H9 (cell line): ENCODE results near the gene HIC1. TPM values are rescaled to one million over a fixed set of nuclear protein-coding genes. Genes with fewer than 3 reads are reported as not detected.

Source experiments
- DNase-seq: peaks from one replicate; pipeline ENCODE4 v3.0.0-alpha.2; 2017
- H2AFZ ChIP-seq: one replicate; pipeline ENCODE4 v1.6.1; 2013; ENCODE audit warnings: mild to moderate bottlenecking, low read length, control low read depth, moderate library complexity
- H2AK5ac ChIP-seq: 2 replicates; pipeline ENCODE4 v1.6.1; 2013; ENCODE audit warnings: low read length, control low read depth, mixed read lengths; ENCODE audit not compliant: insufficient read length
- H2BK120ac ChIP-seq: one replicate; pipeline ENCODE4 v1.6.1; 2013; ENCODE audit warnings: low read depth, mild to moderate bottlenecking, low read length, control low read depth, inconsistent platforms; ENCODE audit not compliant: poor library complexity, severe bottlenecking
- H2BK12ac ChIP-seq: 2 replicates; pipeline ENCODE4 v1.6.1; 2013; ENCODE audit warnings: low read length, control low read depth, mixed read lengths, low read depth; ENCODE audit not compliant: insufficient read length
- H2BK15ac ChIP-seq: 2 replicates; pipeline ENCODE4 v1.6.1; 2013; ENCODE audit warnings: low read depth, low read length, control low read depth
- H2BK20ac ChIP-seq: one replicate; pipeline ENCODE4 v1.6.1; 2013; ENCODE audit warnings: low read depth, mild to moderate bottlenecking, low read length, control low read depth, inconsistent platforms; ENCODE audit not compliant: poor library complexity, severe bottlenecking
- H2BK5ac ChIP-seq: 2 replicates; pipeline ENCODE4 v1.6.1; 2013; ENCODE audit warnings: low read length, control low read depth, mixed read lengths; ENCODE audit not compliant: insufficient read length
- H3K14ac ChIP-seq: 2 replicates; pipeline ENCODE4 v1.6.1; 2013; ENCODE audit warnings: low read length, control low read depth; ENCODE audit not compliant: insufficient read depth
- H3K18ac ChIP-seq: 2 replicates; pipeline ENCODE4 v1.6.1; 2013; ENCODE audit warnings: low read depth, mild to moderate bottlenecking, mixed read lengths, low read length, control low read depth; ENCODE audit not compliant: insufficient read length
- H3K23ac ChIP-seq: 2 replicates; pipeline ENCODE4 v1.6.1; 2013; ENCODE audit warnings: low read length, control low read depth, mixed read lengths, low read depth; ENCODE audit not compliant: insufficient read length
- H3K23me2 ChIP-seq: 2 replicates; pipeline ENCODE4 v1.6.1; 2013; ENCODE audit warnings: low read depth, mild to moderate bottlenecking, mixed read lengths, low read length, control low read depth; ENCODE audit not compliant: insufficient read length, poor library complexity, severe bottlenecking
- H3K27ac ChIP-seq: 2 replicates; pipeline ENCODE4 v1.5.1; 2013; ENCODE audit warnings: low read length, control low read depth, mixed read lengths, low read depth; ENCODE audit not compliant: insufficient read length
- H3K27me3 ChIP-seq: 2 replicates; pipeline ENCODE4 v1.6.1; 2013; ENCODE audit warnings: low read length, control low read depth, inconsistent platforms; ENCODE audit not compliant: insufficient read depth
- H3K4ac ChIP-seq: 2 replicates; pipeline ENCODE4 v1.6.1; 2013; ENCODE audit warnings: low read depth, mild to moderate bottlenecking, control low read depth, inconsistent platforms, low read length, moderate library complexity
- H3K4me1 ChIP-seq: 2 replicates; pipeline ENCODE4 v1.6.1; 2013; ENCODE audit warnings: low read length, control low read depth, inconsistent platforms; ENCODE audit not compliant: insufficient read depth
- H3K4me2 ChIP-seq: 2 replicates; pipeline ENCODE4 v1.6.1; 2013; ENCODE audit warnings: low read length, control low read depth, mixed read lengths; ENCODE audit not compliant: insufficient read length, insufficient read depth
- H3K56ac ChIP-seq: 2 replicates; pipeline ENCODE4 v1.6.1; 2013; ENCODE audit warnings: low read depth, mild to moderate bottlenecking, mixed read lengths, low read length, control low read depth; ENCODE audit not compliant: insufficient read length
- H3K79me1 ChIP-seq: 2 replicates; pipeline ENCODE4 v1.6.1; 2013; ENCODE audit warnings: low read depth, mild to moderate bottlenecking, moderate library complexity, low read length, control low read depth, inconsistent platforms; ENCODE audit not compliant: insufficient read depth, poor library complexity, severe bottlenecking
- H3K79me2 ChIP-seq: 2 replicates; pipeline ENCODE4 v1.6.1; 2013; ENCODE audit warnings: low read length, control low read depth, inconsistent platforms; ENCODE audit not compliant: insufficient read depth
- H3K9ac ChIP-seq: 2 replicates; pipeline ENCODE4 v1.6.1; 2013; ENCODE audit warnings: low read length, control low read depth, mixed read lengths; ENCODE audit not compliant: insufficient read length; ENCODE audit errors: extremely low read depth
- H3K9me3 ChIP-seq: one replicate; pipeline ENCODE4 v1.6.1; 2013; ENCODE audit warnings: low read depth, low read length, inconsistent platforms; ENCODE audit not compliant: control insufficient read depth
- H3T11ph ChIP-seq: one replicate; pipeline ENCODE4 v1.6.1; 2013; ENCODE audit warnings: mild to moderate bottlenecking, low read length, control low read depth, inconsistent platforms
- H4K20me1 ChIP-seq: one replicate; pipeline ENCODE4 v1.6.1; 2013; ENCODE audit not compliant: control insufficient read depth, insufficient read length, insufficient read depth
- H4K5ac ChIP-seq: 2 replicates; pipeline ENCODE4 v1.6.1; 2013; ENCODE audit warnings: low read depth, mild to moderate bottlenecking, mixed read lengths, low read length, control low read depth; ENCODE audit not compliant: insufficient read length
- H4K8ac ChIP-seq: replicated peaks from 2 replicates; pipeline ENCODE4 v1.6.1; 2013; ENCODE audit warnings: low read length, control low read depth, mixed read lengths, low read depth; ENCODE audit not compliant: insufficient read length
- H4K91ac ChIP-seq: 2 replicates; pipeline ENCODE4 v1.6.1; 2013; ENCODE audit warnings: low read depth, mild to moderate bottlenecking, moderate library complexity, mixed read lengths, low read length, control low read depth; ENCODE audit not compliant: insufficient read length
- H3K27ac Mint-ChIP-seq, 3 experiments: 2 replicates in 2 of 3; 3 replicates in 1 of 3; pipeline ENCODE4 v1.8.0; 2020 to 2021; ENCODE audit warnings: mixed read lengths in 3 of 3, mild to moderate bottlenecking in 1 of 3, moderate library complexity in 1 of 3
- H3K27me3 Mint-ChIP-seq: 2 replicates; pipeline ENCODE4 v1.8.0; 2021; ENCODE audit warnings: low read depth, mild to moderate bottlenecking, moderate library complexity, mixed read lengths
- H3K36me3 Mint-ChIP-seq, 3 experiments: 2 replicates in 2 of 3; 3 replicates in 1 of 3; pipeline ENCODE4 v1.8.0; 2020 to 2021; ENCODE audit warnings: low read depth in 3 of 3, mixed read lengths in 3 of 3; ENCODE audit not compliant: insufficient read depth in 1 of 3
- H3K4me1 Mint-ChIP-seq, 2 experiments: 2 replicates each; pipeline ENCODE4 v1.8.0; 2020; ENCODE audit warnings: mixed read lengths in 2 of 2
- H3K4me3 Mint-ChIP-seq, 2 experiments: 2 replicates in 1 of 2; 3 replicates in 1 of 2; pipeline ENCODE4 v1.8.0; 2020 to 2021; ENCODE audit warnings: mild to moderate bottlenecking in 2 of 2, mixed read lengths in 2 of 2, moderate library complexity in 1 of 2
- H3K9me3 Mint-ChIP-seq, 2 experiments: 2 replicates in 1 of 2; 3 replicates in 1 of 2; pipeline ENCODE4 v1.8.0; 2020; ENCODE audit warnings: mild to moderate bottlenecking in 2 of 2, mixed read lengths in 2 of 2, moderate library complexity in 1 of 2
- WGBS: extraction: QIAGEN DNeasy Blood & Tissue Kit; methylation state at CpG from one replicate; pipeline ENCODE4 v1.1.7; 2013; ENCODE audit warnings: missing lambda C conversion rate, low lambda C conversion rate, mixed read lengths; ENCODE audit not compliant: insufficient read length; ENCODE audit errors: extremely low coverage; 5-methylcytosine and 5-hydroxymethylcytosine counted together
- total RNA-seq: library from RNA; stranded (reverse); gene quantifications from 2 replicates; pipeline ENCODE4 v1.2.1, GENCODE V29; 2021
- TF ChIP-seq, protein P1 (sequence below): fragments of 200-600 bp; sonication (generic); conservative IDR thresholded peaks from 3 replicates; pipeline ENCODE4 v1.8.0; 2021; ENCODE audit warnings: antibody characterized with exemption, mild to moderate bottlenecking

Gene HIC1
- total RNA-seq, 1 experiment from 2014 or later = 1.8 TPM

DNA sequence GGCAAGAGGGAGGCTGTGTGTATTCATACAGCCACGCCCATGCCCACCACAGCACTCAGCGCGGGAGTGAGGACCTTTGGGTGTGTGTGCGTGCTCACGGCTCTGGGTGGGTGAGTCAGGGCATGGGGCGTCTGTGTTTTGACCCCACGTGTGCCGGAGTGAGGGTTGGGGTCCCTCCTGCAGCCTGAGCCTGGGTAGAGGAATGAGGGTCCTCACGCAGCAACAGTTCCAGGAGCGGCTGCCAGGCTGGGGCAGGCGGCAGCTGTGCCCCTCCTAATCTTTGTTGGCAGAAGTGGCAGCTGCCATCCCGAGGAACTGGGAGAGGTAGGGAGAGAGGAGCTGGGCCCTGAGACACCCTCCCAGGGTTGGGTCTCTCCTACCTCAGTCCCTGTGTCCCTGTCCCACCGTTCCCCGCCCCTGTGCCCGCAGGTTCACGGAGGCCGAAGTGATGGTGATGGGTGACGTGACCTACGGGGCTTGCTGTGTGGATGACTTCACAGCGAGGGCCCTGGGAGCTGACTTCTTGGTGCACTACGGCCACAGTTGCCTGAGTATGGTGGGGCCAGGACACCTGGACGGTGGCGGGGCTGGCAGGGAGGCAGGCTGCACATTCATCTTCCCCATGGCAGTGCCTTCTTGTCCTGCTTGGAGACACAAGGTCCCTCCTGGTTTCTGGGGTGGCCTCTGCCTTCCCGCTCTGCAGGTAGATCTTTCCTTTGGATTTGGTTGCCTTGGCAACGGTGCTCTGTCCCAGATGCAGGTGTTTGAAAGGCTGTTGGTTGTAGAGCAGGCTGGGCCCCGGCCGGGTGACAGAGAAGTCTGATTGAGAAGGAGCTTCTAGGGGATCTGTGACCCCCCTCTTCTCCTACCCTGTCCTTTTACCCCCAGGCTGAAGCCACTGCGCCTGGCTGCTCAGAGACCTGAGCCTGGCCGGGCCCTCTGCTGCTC is 19.1 kb upstream of the HIC1 start:
- TF ChIP-seq, protein P1, sequence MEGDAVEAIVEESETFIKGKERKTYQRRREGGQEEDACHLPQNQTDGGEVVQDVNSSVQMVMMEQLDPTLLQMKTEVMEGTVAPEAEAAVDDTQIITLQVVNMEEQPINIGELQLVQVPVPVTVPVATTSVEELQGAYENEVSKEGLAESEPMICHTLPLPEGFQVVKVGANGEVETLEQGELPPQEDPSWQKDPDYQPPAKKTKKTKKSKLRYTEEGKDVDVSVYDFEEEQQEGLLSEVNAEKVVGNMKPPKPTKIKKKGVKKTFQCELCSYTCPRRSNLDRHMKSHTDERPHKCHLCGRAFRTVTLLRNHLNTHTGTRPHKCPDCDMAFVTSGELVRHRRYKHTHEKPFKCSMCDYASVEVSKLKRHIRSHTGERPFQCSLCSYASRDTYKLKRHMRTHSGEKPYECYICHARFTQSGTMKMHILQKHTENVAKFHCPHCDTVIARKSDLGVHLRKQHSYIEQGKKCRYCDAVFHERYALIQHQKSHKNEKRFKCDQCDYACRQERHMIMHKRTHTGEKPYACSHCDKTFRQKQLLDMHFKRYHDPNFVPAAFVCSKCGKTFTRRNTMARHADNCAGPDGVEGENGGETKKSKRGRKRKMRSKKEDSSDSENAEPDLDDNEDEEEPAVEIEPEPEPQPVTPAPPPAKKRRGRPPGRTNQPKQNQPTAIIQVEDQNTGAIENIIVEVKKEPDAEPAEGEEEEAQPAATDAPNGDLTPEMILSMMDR = no peak
- Mint-ChIP-seq H3K27me3 (no peaks in the 10 kb centered on the region), H3K27ac (peak overlapping the region in 2 of 3 experiments; percentile 48 to 70; a peak in 1 of 7 replicates), H3K4me1 (peaks cover 4 to 26% of the 10 kb centered on the region in 2 experiments), H3K36me3 (peaks cover 0 to 13% (median 11%) of the 10 kb centered on the region in 3 experiments; a peak in 6 of 7 replicates), H3K4me3 (no peak overlapping the region), H3K9me3 (no peaks in the 10 kb centered on the region; a peak in 1 of 5 replicates)
- no peaks in the 10 kb centered on the region for H4K20me1 ChIP-seq
- no peak overlapping the region for H2BK15ac ChIP-seq
- H2AK5ac ChIP-seq = no peak overlapping the region
- no peaks in the 10 kb centered on the region for H3K27me3 ChIP-seq
- H3K4me1 ChIP-seq = no peaks in the 10 kb centered on the region
- no peak overlapping the region for H3K4ac ChIP-seq
- H3K79me1 ChIP-seq = no peaks in the 10 kb centered on the region
- no peak overlapping the region for H3K27ac ChIP-seq
- H3K4me2 ChIP-seq = no peak overlapping the region
- no peaks in the 10 kb centered on the region for H3K9me3 ChIP-seq
- H4K91ac ChIP-seq = no peak overlapping the region
- no peak overlapping the region for H3K18ac ChIP-seq
- H2BK20ac ChIP-seq = no peak overlapping the region
- H3K79me2 ChIP-seq = no peaks in the 10 kb centered on the region
- no peak overlapping the region for H2BK5ac ChIP-seq
- H3K56ac ChIP-seq = no peak overlapping the region
- H3K9ac ChIP-seq = no peak overlapping the region
- peak; percentile 31 for DNase-seq
- H2AFZ ChIP-seq = no peak overlapping the region
- H3T11ph ChIP-seq = no peak overlapping the region
- H3K23ac ChIP-seq = no peak overlapping the region
- no peaks in the 10 kb centered on the region for H3K23me2 ChIP-seq
- H4K8ac ChIP-seq = no peak overlapping the region
- no peak overlapping the region for H2BK12ac ChIP-seq
- no peak overlapping the region for H2BK120ac ChIP-seq
- no peak overlapping the region for H3K14ac ChIP-seq
- WGBS = no CpG with 5 or more reads among the region's 29 CpGs
- H4K5ac ChIP-seq = no peak overlapping the region
